ENCODE data around the gene NKIRAS2.

Gene NKIRAS2

GRCh38 chr17:41985919-41986318 is 34.0 kb upstream of the NKIRAS2 start:
- DNase-seq (ENCODE audit: extremely low read depth, low read depth) = no peak
- H3K4me3 ChIP-seq (replicated peaks; ENCODE audit: low read depth, low read length) = no peak overlapping the region
- TF ChIP-seq CTCF (IDR thresholded peaks at IDR 0.05; ENCODE audit: low read depth, low read length, missing control alignments) = no peak

- TF ChIP-seq CTCF (IDR thresholded peaks at IDR 0.05; ENCODE audit: low read depth, low read length, missing control alignments) = no peak
- DNase-seq (ENCODE audit: extremely low read depth, low read depth) = no peak
These were observed 33.3 kb upstream of the NKIRAS2 start for GRCh38 chr17:41986634-41987033.

GRCh38 chr17:41987642-41988041 is 32.2 kb upstream of the NKIRAS2 start:
- no peak for DNase-seq (ENCODE audit: extremely low read depth, low read depth)
- no peak for TF ChIP-seq CTCF (IDR thresholded peaks at IDR 0.05; ENCODE audit: low read depth, low read length, missing control alignments)
- no peak overlapping the region for H3K4me3 ChIP-seq (replicated peaks; ENCODE audit: low read depth, low read length)

More at GRCh38 chr17:41986634-41987033, 33.3 kb upstream of the NKIRAS2 start:
- H3K4me3 ChIP-seq (replicated peaks; ENCODE audit: low read depth, low read length) = no peak overlapping the region

- TF ChIP-seq CTCF (IDR thresholded peaks at IDR 0.05; ENCODE audit: low read depth, low read length, missing control alignments) = no peak
- no peak for DNase-seq (ENCODE audit: extremely low read depth, low read depth)
- H3K4me3 ChIP-seq (replicated peaks; ENCODE audit: low read depth, low read length) = no peak overlapping the region
These were observed 31.5 kb upstream of the NKIRAS2 start for GRCh38 chr17:41988418-41988817.

- no peak overlapping the region for H3K4me3 ChIP-seq (replicated peaks; ENCODE audit: low read depth, low read length)
- DNase-seq (ENCODE audit: extremely low read depth, low read depth) = no peak
- TF ChIP-seq CTCF (IDR thresholded peaks at IDR 0.05; ENCODE audit: low read depth, low read length, missing control alignments) = no peak
These were observed 30.0 kb upstream of the NKIRAS2 start for GRCh38 chr17:41989702-41990419.

- DNase-seq (ENCODE audit: extremely low read depth, low read depth) = no peak
- no peak for TF ChIP-seq CTCF (IDR thresholded peaks at IDR 0.05; ENCODE audit: low read depth, low read length, missing control alignments)
- no peak overlapping the region for H3K4me3 ChIP-seq (replicated peaks; ENCODE audit: low read depth, low read length)
These were observed 27.3 kb upstream of the NKIRAS2 start for GRCh38 chr17:41992576-41992975.

- no peak overlapping the region for H3K4me3 ChIP-seq (replicated peaks; ENCODE audit: low read depth, low read length)
- no peak for DNase-seq (ENCODE audit: extremely low read depth, low read depth)
- TF ChIP-seq CTCF (IDR thresholded peaks at IDR 0.05; ENCODE audit: low read depth, low read length, missing control alignments) = no peak
These were observed 23.1 kb upstream of the NKIRAS2 start for GRCh38 chr17:41996855-41997164.

Measured in HFF-Myc (cell line).